WTC11 (cell line): ENCODE measurements around the gene FGFR4. TPM values are rescaled to one million over a fixed set of nuclear protein-coding genes. Genes with fewer than 3 reads are reported as not detected.

Experiments
- ATAC-seq: fragments of 200-7000 bp; cut with Tn5 transposase; 2 replicates; pipeline ENCODE4 v1.10.0; 2021; ENCODE audit warnings: mild to moderate bottlenecking, moderate library complexity
- CTCF ChIA-PET: fragments of 300-600 bp; sonication (Branson Sonifier 250); formaldehyde crosslinking; loops from one replicate; lab custom pipeline; 2021; ENCODE audit warnings: antibody characterized with exemption; lab: Charles Lee
- POLR2A ChIA-PET: fragments of 350-600 bp; sonication (Branson Sonifier 250); formaldehyde crosslinking; loops from one replicate; lab custom pipeline; 2021; ENCODE audit warnings: antibody characterized with exemption; lab: Charles Lee
- DNase-seq: peaks from one replicate; pipeline ENCODE4 v3.0.0; 2021; ENCODE audit warnings: low spot score
- H3K27ac Mint-ChIP-seq: 2 replicates; pipeline ENCODE4 v1.8.0; 2021; ENCODE audit warnings: mixed read lengths
- H3K27me3 Mint-ChIP-seq: 2 replicates; pipeline ENCODE4 v1.8.0; 2021; ENCODE audit warnings: low read depth, mild to moderate bottlenecking, moderate library complexity, mixed read lengths
- H3K36me3 Mint-ChIP-seq: 2 replicates; pipeline ENCODE4 v1.8.0; 2021; ENCODE audit warnings: mixed read lengths
- H3K4me1 Mint-ChIP-seq: 2 replicates; pipeline ENCODE4 v1.8.0; 2022; ENCODE audit warnings: mixed read lengths
- H3K4me3 Mint-ChIP-seq: 2 replicates; pipeline ENCODE4 v1.8.0; 2021; ENCODE audit warnings: mild to moderate bottlenecking, moderate library complexity, mixed read lengths
- H3K9me3 Mint-ChIP-seq: 2 replicates; pipeline ENCODE4 v1.8.0; 2021; ENCODE audit warnings: mixed read lengths
- CREM ChIP-seq: sonication (generic); formaldehyde crosslinking; IDR thresholded peaks from 2 replicates; pipeline ENCODE4 v1.8.1; 2022; ENCODE audit warnings: mild to moderate bottlenecking, missing genetic modification reagents, moderate library complexity
- EMX1 ChIP-seq: fragments of 250-450 bp; sonication (Bioruptor Pico); IDR thresholded peaks from 2 replicates; pipeline ENCODE4 v1.8.0; 2021; ENCODE audit warnings: mild to moderate bottlenecking
- ESRRA ChIP-seq: sonication (generic); formaldehyde crosslinking; IDR thresholded peaks from 2 replicates; pipeline ENCODE4 v1.8.1; 2022; ENCODE audit warnings: mild to moderate bottlenecking, missing genetic modification reagents, borderline replicate concordance
- FOXK1 ChIP-seq: sonication (generic); formaldehyde crosslinking; IDR thresholded peaks from 2 replicates; pipeline ENCODE4 v1.8.0; 2022; ENCODE audit warnings: mild to moderate bottlenecking, moderate library complexity, missing genetic modification reagents
- KAT7 ChIP-seq: sonication (generic); formaldehyde crosslinking; IDR thresholded peaks from 2 replicates; pipeline ENCODE4 v1.8.1; 2023; ENCODE audit warnings: missing genetic modification reagents, mild to moderate bottlenecking, borderline replicate concordance
- NR1H2 ChIP-seq: sonication (generic); formaldehyde crosslinking; IDR thresholded peaks from 2 replicates; pipeline ENCODE4 v1.9.0; 2021; ENCODE audit warnings: mild to moderate bottlenecking, moderate library complexity, missing genetic modification reagents
- OVOL2 ChIP-seq: fragments of 250-450 bp; sonication (Bioruptor Pico); IDR thresholded peaks from 2 replicates; pipeline ENCODE4 v1.9.0; 2021; ENCODE audit warnings: mild to moderate bottlenecking, borderline replicate concordance
- TEAD1 ChIP-seq: sonication (generic); formaldehyde crosslinking; IDR thresholded peaks from 2 replicates; pipeline ENCODE4 v1.8.0; 2022; ENCODE audit warnings: mild to moderate bottlenecking, missing genetic modification reagents
- TP53 ChIP-seq: sonication (generic); formaldehyde crosslinking; IDR thresholded peaks from 2 replicates; pipeline ENCODE4 v1.8.1; 2023; ENCODE audit warnings: mild to moderate bottlenecking, missing genetic modification reagents
- USF1 ChIP-seq: sonication (generic); formaldehyde crosslinking; IDR thresholded peaks from 2 replicates; pipeline ENCODE4 v1.8.0; 2022; ENCODE audit warnings: mild to moderate bottlenecking, missing genetic modification reagents
- ZBTB21 ChIP-seq: sonication (generic); formaldehyde crosslinking; IDR thresholded peaks from 2 replicates; pipeline ENCODE4 v1.8.1; 2023; ENCODE audit warnings: mild to moderate bottlenecking, missing genetic modification reagents, borderline replicate concordance
- ZMAT4 ChIP-seq: fragments of 250-450 bp; sonication (Bioruptor Pico); IDR thresholded peaks from 2 replicates; pipeline ENCODE4 v1.9.0; 2021; ENCODE audit warnings: mild to moderate bottlenecking
- total RNA-seq: library from RNA; stranded (reverse); gene quantifications from 3 replicates; pipeline ENCODE4 v1.2.3, GENCODE V29; 2021
- TF ChIP-seq, protein P1 (sequence below): sonication (generic); formaldehyde crosslinking; conservative IDR thresholded peaks from 2 replicates; pipeline ENCODE4 v1.8.1; 2023; ENCODE audit warnings: mild to moderate bottlenecking, low read depth, missing genetic modification reagents, moderate library complexity
- TF ChIP-seq, protein P2 (sequence below): sonication (generic); formaldehyde crosslinking; IDR thresholded peaks from 2 replicates; pipeline ENCODE4 v1.8.1; 2023; ENCODE audit warnings: mild to moderate bottlenecking, missing genetic modification reagents
- TF ChIP-seq, protein P3 (sequence below): sonication (generic); formaldehyde crosslinking; IDR thresholded peaks from 2 replicates; pipeline ENCODE4 v1.8.1; 2023; ENCODE audit warnings: mild to moderate bottlenecking, moderate library complexity, missing genetic modification reagents
- TF ChIP-seq, protein P4 (sequence below): sonication (generic); formaldehyde crosslinking; IDR thresholded peaks from 2 replicates; pipeline ENCODE4 v1.8.0; 2022; ENCODE audit warnings: missing genetic modification reagents
- TF ChIP-seq, protein P5 (sequence below): fragments of 250-450 bp; sonication (Bioruptor Pico); IDR thresholded peaks from 2 replicates; pipeline ENCODE4 v1.9.0; 2021; ENCODE audit warnings: mild to moderate bottlenecking

Gene FGFR4
- total RNA-seq, 1 experiment from 2014 or later = 108 TPM

DNA sequence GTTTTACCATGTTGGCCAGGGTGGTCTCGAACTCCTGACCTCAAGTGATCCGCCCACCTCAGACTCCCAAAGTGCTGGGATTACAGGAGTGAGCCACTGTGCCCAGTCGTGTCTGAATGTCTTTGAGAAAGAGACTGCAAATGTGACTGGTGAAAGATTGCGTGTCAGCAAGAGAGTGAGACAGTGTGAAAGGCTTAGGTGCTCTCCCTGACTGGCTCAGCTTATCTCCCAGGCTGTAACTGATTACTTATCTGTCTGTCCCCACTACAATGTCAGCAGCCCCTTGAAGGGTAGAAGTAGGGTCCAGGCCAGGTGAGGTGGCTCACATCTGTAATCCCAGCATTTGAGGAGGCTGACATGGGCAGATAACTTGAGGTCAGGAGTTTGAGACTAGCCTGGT lies 3.4 kb upstream of the FGFR4 start:
- H3K9me3 Mint-ChIP-seq = no peaks in the 10 kb centered on the region
- no peak for ATAC-seq
- no peak overlapping the region for H3K4me3 Mint-ChIP-seq
- ChIA-PET POLR2A (interaction anchor here (0.9 kb wide), 1 partner anchor 29 kb away, joined by 4 read pairs; no protein-coding TSS in a partner anchor), CTCF (interaction anchor here (1.1 to 7.6 kb wide), 4 partner anchors 11 to 423 kb away, joined by 6 to 124 read pairs (median 33); no protein-coding TSS in a partner anchor)
- no peak for TF ChIP-seq EMX1
- TF ChIP-seq ESRRA (CRISPR knock-in tag) = no peak
- TF ChIP-seq, protein P1, sequence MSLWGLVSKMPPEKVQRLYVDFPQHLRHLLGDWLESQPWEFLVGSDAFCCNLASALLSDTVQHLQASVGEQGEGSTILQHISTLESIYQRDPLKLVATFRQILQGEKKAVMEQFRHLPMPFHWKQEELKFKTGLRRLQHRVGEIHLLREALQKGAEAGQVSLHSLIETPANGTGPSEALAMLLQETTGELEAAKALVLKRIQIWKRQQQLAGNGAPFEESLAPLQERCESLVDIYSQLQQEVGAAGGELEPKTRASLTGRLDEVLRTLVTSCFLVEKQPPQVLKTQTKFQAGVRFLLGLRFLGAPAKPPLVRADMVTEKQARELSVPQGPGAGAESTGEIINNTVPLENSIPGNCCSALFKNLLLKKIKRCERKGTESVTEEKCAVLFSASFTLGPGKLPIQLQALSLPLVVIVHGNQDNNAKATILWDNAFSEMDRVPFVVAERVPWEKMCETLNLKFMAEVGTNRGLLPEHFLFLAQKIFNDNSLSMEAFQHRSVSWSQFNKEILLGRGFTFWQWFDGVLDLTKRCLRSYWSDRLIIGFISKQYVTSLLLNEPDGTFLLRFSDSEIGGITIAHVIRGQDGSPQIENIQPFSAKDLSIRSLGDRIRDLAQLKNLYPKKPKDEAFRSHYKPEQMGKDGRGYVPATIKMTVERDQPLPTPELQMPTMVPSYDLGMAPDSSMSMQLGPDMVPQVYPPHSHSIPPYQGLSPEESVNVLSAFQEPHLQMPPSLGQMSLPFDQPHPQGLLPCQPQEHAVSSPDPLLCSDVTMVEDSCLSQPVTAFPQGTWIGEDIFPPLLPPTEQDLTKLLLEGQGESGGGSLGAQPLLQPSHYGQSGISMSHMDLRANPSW (CRISPR knock-in tag) = no peak
- TF ChIP-seq OVOL2 (CRISPR knock-in tag) = no peak
- TF ChIP-seq, protein P2, sequence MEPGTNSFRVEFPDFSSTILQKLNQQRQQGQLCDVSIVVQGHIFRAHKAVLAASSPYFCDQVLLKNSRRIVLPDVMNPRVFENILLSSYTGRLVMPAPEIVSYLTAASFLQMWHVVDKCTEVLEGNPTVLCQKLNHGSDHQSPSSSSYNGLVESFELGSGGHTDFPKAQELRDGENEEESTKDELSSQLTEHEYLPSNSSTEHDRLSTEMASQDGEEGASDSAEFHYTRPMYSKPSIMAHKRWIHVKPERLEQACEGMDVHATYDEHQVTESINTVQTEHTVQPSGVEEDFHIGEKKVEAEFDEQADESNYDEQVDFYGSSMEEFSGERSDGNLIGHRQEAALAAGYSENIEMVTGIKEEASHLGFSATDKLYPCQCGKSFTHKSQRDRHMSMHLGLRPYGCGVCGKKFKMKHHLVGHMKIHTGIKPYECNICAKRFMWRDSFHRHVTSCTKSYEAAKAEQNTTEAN = no peak
- TF ChIP-seq, protein P3, sequence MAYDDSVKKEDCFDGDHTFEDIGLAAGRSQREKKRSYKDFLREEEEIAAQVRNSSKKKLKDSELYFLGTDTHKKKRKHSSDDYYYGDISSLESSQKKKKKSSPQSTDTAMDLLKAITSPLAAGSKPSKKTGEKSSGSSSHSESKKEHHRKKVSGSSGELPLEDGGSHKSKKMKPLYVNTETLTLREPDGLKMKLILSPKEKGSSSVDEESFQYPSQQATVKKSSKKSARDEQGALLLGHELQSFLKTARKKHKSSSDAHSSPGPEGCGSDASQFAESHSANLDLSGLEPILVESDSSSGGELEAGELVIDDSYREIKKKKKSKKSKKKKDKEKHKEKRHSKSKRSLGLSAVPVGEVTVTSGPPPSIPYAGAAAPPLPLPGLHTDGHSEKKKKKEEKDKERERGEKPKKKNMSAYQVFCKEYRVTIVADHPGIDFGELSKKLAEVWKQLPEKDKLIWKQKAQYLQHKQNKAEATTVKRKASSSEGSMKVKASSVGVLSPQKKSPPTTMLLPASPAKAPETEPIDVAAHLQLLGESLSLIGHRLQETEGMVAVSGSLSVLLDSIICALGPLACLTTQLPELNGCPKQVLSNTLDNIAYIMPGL = no peak
- TF ChIP-seq TEAD1 (CRISPR knock-in tag) = no peak
- TF ChIP-seq, all 79 proteins: peak for 0
- peaks cover 28% of the 10 kb centered on the region for H3K4me1 Mint-ChIP-seq
- DNase-seq = no peak
- no peaks in the 10 kb centered on the region; the same call in 1 of the 2 replicates for H3K27me3 Mint-ChIP-seq
- no peaks in the 10 kb centered on the region for H3K36me3 Mint-ChIP-seq
- H3K27ac Mint-ChIP-seq = no peak overlapping the region

GRCh38 chr5:177084175-177084574 lies 2.5 kb upstream of the FGFR4 start:
- H3K9me3 Mint-ChIP-seq = no peaks in the 10 kb centered on the region
- H3K27me3 Mint-ChIP-seq = no peaks in the 10 kb centered on the region; the same call in 1 of the 2 replicates
- H3K4me3 Mint-ChIP-seq = no peak overlapping the region
- no peaks in the 10 kb centered on the region for H3K36me3 Mint-ChIP-seq
- peak overlapping the region; percentile 27; the same call in 1 of the 2 replicates for H3K27ac Mint-ChIP-seq
- H3K4me1 Mint-ChIP-seq = peaks cover 37% of the 10 kb centered on the region
- CTCF ChIA-PET = interaction anchor here (1.1 to 7.6 kb wide), 3 partner anchors 12 to 28 kb away, joined by 7 to 124 read pairs (median 59); no protein-coding TSS in a partner anchor
- ATAC-seq (no peak), DNase-seq (no peak)
- POLR2A ChIA-PET = interaction anchor here (0.5 kb wide), 1 partner anchor 537 kb away, joined by 5 read pairs; no protein-coding TSS in a partner anchor
- TF ChIP-seq, protein P4, sequence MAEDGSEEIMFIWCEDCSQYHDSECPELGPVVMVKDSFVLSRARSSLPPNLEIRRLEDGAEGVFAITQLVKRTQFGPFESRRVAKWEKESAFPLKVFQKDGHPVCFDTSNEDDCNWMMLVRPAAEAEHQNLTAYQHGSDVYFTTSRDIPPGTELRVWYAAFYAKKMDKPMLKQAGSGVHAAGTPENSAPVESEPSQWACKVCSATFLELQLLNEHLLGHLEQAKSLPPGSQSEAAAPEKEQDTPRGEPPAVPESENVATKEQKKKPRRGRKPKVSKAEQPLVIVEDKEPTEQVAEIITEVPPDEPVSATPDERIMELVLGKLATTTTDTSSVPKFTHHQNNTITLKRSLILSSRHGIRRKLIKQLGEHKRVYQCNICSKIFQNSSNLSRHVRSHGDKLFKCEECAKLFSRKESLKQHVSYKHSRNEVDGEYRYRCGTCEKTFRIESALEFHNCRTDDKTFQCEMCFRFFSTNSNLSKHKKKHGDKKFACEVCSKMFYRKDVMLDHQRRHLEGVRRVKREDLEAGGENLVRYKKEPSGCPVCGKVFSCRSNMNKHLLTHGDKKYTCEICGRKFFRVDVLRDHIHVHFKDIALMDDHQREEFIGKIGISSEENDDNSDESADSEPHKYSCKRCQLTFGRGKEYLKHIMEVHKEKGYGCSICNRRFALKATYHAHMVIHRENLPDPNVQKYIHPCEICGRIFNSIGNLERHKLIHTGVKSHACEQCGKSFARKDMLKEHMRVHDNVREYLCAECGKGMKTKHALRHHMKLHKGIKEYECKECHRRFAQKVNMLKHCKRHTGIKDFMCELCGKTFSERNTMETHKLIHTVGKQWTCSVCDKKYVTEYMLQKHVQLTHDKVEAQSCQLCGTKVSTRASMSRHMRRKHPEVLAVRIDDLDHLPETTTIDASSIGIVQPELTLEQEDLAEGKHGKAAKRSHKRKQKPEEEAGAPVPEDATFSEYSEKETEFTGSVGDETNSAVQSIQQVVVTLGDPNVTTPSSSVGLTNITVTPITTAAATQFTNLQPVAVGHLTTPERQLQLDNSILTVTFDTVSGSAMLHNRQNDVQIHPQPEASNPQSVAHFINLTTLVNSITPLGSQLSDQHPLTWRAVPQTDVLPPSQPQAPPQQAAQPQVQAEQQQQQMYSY (CRISPR knock-in tag) = no peak
- TF ChIP-seq CREM (CRISPR knock-in tag) = no peak
- TF ChIP-seq ZMAT4 (CRISPR knock-in tag) = no peak
- TF ChIP-seq, protein P5, sequence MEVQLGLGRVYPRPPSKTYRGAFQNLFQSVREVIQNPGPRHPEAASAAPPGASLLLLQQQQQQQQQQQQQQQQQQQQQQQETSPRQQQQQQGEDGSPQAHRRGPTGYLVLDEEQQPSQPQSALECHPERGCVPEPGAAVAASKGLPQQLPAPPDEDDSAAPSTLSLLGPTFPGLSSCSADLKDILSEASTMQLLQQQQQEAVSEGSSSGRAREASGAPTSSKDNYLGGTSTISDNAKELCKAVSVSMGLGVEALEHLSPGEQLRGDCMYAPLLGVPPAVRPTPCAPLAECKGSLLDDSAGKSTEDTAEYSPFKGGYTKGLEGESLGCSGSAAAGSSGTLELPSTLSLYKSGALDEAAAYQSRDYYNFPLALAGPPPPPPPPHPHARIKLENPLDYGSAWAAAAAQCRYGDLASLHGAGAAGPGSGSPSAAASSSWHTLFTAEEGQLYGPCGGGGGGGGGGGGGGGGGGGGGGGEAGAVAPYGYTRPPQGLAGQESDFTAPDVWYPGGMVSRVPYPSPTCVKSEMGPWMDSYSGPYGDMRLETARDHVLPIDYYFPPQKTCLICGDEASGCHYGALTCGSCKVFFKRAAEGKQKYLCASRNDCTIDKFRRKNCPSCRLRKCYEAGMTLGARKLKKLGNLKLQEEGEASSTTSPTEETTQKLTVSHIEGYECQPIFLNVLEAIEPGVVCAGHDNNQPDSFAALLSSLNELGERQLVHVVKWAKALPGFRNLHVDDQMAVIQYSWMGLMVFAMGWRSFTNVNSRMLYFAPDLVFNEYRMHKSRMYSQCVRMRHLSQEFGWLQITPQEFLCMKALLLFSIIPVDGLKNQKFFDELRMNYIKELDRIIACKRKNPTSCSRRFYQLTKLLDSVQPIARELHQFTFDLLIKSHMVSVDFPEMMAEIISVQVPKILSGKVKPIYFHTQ (CRISPR knock-in tag) = no peak
- TF ChIP-seq NR1H2 (CRISPR knock-in tag) = no peak
- TF ChIP-seq, protein P1 (CRISPR knock-in tag) = no peak
- no peak for TF ChIP-seq ZBTB21 (CRISPR knock-in tag)
- TF ChIP-seq USF1 = no peak
- no peak for TF ChIP-seq TP53 (CRISPR knock-in tag)
- TF ChIP-seq FOXK1 = no peak
- TF ChIP-seq KAT7 = no peak
